ENCODE measurements around the gene LGALS3BP.
A peak's percentile ranks its signal among the peaks of the same experiment; 100 is the strongest.

The LGALS3BP gene

DNA sequence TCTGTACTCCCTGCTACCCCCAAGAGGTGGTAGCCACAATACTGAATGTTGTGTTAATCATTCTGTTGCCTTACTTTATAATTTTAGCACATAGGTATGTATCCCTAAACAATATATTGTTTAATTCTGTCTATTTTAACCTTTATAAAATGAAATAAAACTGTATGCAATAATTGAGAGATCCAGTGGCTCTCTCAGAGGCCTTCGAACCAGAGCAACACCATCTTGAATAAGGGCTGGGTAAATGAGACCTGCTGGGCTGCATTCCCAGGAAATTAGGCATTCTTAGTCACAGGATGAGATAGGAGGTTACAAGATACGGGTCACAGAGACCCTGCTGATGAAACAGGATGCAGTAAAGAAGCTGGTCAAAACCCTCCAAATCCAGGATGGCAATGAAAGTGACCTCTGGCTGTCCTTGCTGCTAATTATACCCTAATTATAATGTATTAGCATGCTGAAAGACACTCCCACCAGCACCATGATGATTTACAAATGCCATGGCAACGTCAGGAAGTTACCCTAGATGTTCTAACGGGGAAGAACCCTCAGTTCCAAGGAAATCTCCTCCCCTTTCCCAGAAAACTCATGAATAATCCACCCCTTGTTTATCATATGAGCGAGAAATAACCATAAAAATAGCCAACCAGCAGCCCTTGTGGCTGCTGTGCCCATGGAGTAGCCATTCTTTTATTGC lies 31.9 kb upstream of the LGALS3BP start:
- Histone ChIP-seq H3K4me3 (ENCODE audit: insufficient read length, low read depth) (no peak overlapping the region), H3K27me3 (ENCODE audit: insufficient read depth, insufficient read length) (peaks cover 8% of the 10 kb centered on the region), H3K9me3 (ENCODE audit: insufficient read depth, low read length) (peaks cover 45% of the 10 kb centered on the region), H3K4me1 (ENCODE audit: insufficient read depth, insufficient read length) (peaks cover 9% of the 10 kb centered on the region), H3K9ac (ENCODE audit: insufficient read length, low read depth) (no peak overlapping the region), H3K36me3 (ENCODE audit: insufficient read depth, insufficient read length, low read length) (peaks cover 17% of the 10 kb centered on the region)
- TF ChIP-seq SUZ12 (IDR thresholded peaks at IDR 0.05; ENCODE audit: extremely low read depth, insufficient read depth, insufficient read length) (no peak), YY1 (IDR thresholded peaks at IDR 0.05; ENCODE audit: insufficient read depth, insufficient read length) (no peak), ZNF274 (IDR thresholded peaks at IDR 0.05; ENCODE audit: low read depth, low read length) (no peak)
- no peak for DNase-seq (ENCODE audit: low read depth, low spot score)

- Histone ChIP-seq H3K36me3 (ENCODE audit: insufficient read depth, insufficient read length, low read length) (peaks cover 24% of the 10 kb centered on the region), H3K9me3 (ENCODE audit: insufficient read depth, low read length) (peaks cover 31% of the 10 kb centered on the region), H3K4me1 (ENCODE audit: insufficient read depth, insufficient read length) (peaks cover 9% of the 10 kb centered on the region), H3K9ac (ENCODE audit: insufficient read length, low read depth) (peak overlapping the region; percentile 88), H3K27me3 (ENCODE audit: insufficient read depth, insufficient read length) (peaks cover 12% of the 10 kb centered on the region), H3K4me3 (ENCODE audit: insufficient read length, low read depth) (peak overlapping the region; percentile 98)
- DNase-seq (ENCODE audit: low read depth, low spot score) = no peak
- TF ChIP-seq YY1 (IDR thresholded peaks at IDR 0.05; ENCODE audit: insufficient read depth, insufficient read length) (no peak), ZNF274 (IDR thresholded peaks at IDR 0.05; ENCODE audit: low read depth, low read length) (no peak)
These were observed 30.6 kb upstream of the LGALS3BP start for GRCh38 chr17:79010304-79010646.

GRCh38 chr17:79009397-79010303 lies 29.9 kb upstream of the LGALS3BP start, which contains the start of gene CANT1:
Gene CANT1 (minus strand): TSS chr17:79009764. CDS start chr17:78997622, 12,142 bp downstream.
- TF ChIP-seq SUZ12 (IDR thresholded peaks at IDR 0.05; ENCODE audit: extremely low read depth, insufficient read depth, insufficient read length) = no peak
- no peak for TF ChIP-seq ZNF274 (IDR thresholded peaks at IDR 0.05; ENCODE audit: low read depth, low read length)
- TF ChIP-seq YY1 (IDR thresholded peaks at IDR 0.05; ENCODE audit: insufficient read depth, insufficient read length) = no peak
- Histone ChIP-seq H3K4me1 (ENCODE audit: insufficient read depth, insufficient read length) (peaks cover 9% of the 10 kb centered on the region), H3K36me3 (ENCODE audit: insufficient read depth, insufficient read length, low read length) (peaks cover 26% of the 10 kb centered on the region), H3K27me3 (ENCODE audit: insufficient read depth, insufficient read length) (peaks cover 12% of the 10 kb centered on the region), H3K9me3 (ENCODE audit: insufficient read depth, low read length) (peaks cover 25% of the 10 kb centered on the region), H3K4me3 (ENCODE audit: insufficient read length, low read depth) (peak within 1 kb of the TSS; percentile 98), H3K9ac (ENCODE audit: insufficient read length, low read depth) (peak within 1 kb of the TSS; percentile 94)
- peak; percentile 66 for DNase-seq (ENCODE audit: low read depth, low spot score)

DNA sequence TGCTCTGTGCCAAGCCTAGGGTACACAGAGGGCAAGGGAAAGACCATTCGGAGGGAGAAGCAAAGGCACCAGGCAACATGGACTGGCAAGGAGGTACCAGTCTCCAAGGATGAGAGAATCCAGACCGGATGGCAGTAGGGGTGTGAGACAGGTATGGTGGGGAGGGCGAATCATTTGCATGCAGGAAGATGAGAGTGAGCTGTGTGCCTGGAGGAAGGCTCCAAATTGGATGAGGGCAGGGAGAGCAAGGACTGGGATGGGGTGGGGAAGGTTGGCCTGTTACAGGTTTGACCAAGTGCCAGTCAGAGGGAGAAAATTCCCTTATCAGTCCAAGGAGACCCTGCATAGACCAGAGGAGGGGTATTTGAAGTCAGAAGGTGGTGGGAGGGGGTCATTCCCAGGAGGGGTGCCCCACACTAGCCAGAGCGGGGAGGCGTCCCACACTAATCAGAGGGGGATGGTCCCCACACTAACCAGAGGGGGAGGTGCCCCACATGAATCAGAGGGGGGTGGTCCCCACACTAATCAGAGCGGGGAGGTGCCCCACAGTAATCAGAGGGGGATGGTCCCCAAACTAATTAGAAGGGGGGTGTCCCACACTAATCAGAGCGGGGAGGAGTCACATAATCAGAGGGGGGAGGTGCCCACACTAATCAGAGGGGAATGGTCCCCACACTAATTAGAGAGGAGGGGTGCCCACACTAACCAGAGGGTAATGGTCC lies 29.1 kb upstream of the LGALS3BP start:
- peaks cover 9% of the 10 kb centered on the region for H3K4me1 ChIP-seq (ENCODE audit: insufficient read depth, insufficient read length)

DNA sequence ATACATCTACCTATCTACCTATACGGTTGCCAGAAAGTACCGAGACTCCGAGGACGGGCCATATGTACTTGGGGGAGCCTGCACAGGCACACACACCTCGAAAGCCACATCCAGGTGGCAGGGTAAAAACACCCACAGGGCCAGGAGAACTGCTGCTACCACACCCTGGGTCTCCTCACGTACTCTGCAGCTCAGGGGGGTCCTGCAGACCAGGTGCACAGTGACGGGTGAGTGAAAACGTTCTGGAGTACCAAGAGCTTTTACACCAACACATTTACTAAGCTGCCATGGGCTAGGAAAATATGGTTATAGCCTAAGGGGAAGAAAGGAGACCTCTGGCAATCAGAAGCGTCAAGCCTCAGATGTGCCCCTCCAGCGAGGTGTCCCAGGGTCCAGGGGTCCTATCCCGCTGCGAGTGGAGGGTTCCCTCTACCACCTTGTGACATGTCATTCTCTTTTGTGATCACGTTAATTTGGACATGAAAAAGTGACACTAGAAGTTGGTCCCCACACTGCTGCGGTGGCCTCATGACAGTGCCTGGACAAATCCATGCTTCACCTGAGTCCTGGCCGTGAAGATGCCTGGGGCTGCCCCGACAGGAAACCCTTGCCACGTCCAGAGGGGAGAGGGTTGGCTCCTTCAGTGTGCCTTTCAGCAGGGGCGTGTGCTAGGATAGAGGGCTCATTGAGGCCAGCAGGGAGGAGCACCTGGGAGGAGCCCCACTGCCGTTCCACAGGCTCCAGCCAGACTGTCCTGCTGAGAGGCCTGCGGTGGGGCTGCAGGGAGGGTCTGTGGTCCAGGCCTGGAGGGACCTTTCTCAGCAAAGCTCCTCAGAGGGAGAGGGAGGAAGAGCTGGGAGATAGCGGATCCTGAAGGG lies 28.0 kb upstream of the LGALS3BP start:
- DNase-seq (ENCODE audit: low read depth, low spot score) = no peak
- peaks cover 16% of the 10 kb centered on the region for H3K27me3 ChIP-seq (ENCODE audit: insufficient read depth, insufficient read length)
- TF ChIP-seq YY1 (IDR thresholded peaks at IDR 0.05; ENCODE audit: insufficient read depth, insufficient read length) (no peak), ZNF274 (IDR thresholded peaks at IDR 0.05; ENCODE audit: low read depth, low read length) (no peak), SUZ12 (IDR thresholded peaks at IDR 0.05; ENCODE audit: extremely low read depth, insufficient read depth, insufficient read length) (no peak)
- peaks cover 9% of the 10 kb centered on the region for H3K4me1 ChIP-seq (ENCODE audit: insufficient read depth, insufficient read length)
- H3K36me3 ChIP-seq (ENCODE audit: insufficient read depth, insufficient read length, low read length) = peaks cover 35% of the 10 kb centered on the region
- peaks cover 7% of the 10 kb centered on the region for H3K9me3 ChIP-seq (ENCODE audit: insufficient read depth, low read length)
- H3K4me3 ChIP-seq (ENCODE audit: insufficient read length, low read depth) = no peak overlapping the region
- peak overlapping the region; percentile 22 for H3K9ac ChIP-seq (ENCODE audit: insufficient read length, low read depth)

More for the DNA sequence above, 29.1 kb upstream of the LGALS3BP start:
- peak overlapping the region; percentile 94 for H3K9ac ChIP-seq (ENCODE audit: insufficient read length, low read depth)
- peaks cover 17% of the 10 kb centered on the region for H3K9me3 ChIP-seq (ENCODE audit: insufficient read depth, low read length)
- TF ChIP-seq ZNF274 (IDR thresholded peaks at IDR 0.05; ENCODE audit: low read depth, low read length) = no peak
- TF ChIP-seq YY1 (IDR thresholded peaks at IDR 0.05; ENCODE audit: insufficient read depth, insufficient read length) = no peak
- TF ChIP-seq SUZ12 (IDR thresholded peaks at IDR 0.05; ENCODE audit: extremely low read depth, insufficient read depth, insufficient read length) = no peak
- no peak for DNase-seq (ENCODE audit: low read depth, low spot score)
- peaks cover 12% of the 10 kb centered on the region for H3K27me3 ChIP-seq (ENCODE audit: insufficient read depth, insufficient read length)
- H3K4me3 ChIP-seq (ENCODE audit: insufficient read length, low read depth) = peak overlapping the region; percentile 98
- peaks cover 26% of the 10 kb centered on the region for H3K36me3 ChIP-seq (ENCODE audit: insufficient read depth, insufficient read length, low read length)

GRCh38 chr17:79006794-79007503 lies 27.2 kb upstream of the LGALS3BP start:
- H3K36me3 ChIP-seq (ENCODE audit: insufficient read depth, insufficient read length, low read length) = peaks cover 43% of the 10 kb centered on the region
- H3K9me3 ChIP-seq (ENCODE audit: insufficient read depth, low read length) = no peaks in the 10 kb centered on the region
- no peak overlapping the region for H3K4me3 ChIP-seq (ENCODE audit: insufficient read length, low read depth)
- TF ChIP-seq ZNF274 (IDR thresholded peaks at IDR 0.05; ENCODE audit: low read depth, low read length) = no peak
- TF ChIP-seq YY1 (IDR thresholded peaks at IDR 0.05; ENCODE audit: insufficient read depth, insufficient read length) = no peak
- no peak for TF ChIP-seq SUZ12 (IDR thresholded peaks at IDR 0.05; ENCODE audit: extremely low read depth, insufficient read depth, insufficient read length)
- no peak overlapping the region for H3K9ac ChIP-seq (ENCODE audit: insufficient read length, low read depth)
- no peak for DNase-seq (ENCODE audit: low read depth, low spot score)
- H3K4me1 ChIP-seq (ENCODE audit: insufficient read depth, insufficient read length) = peaks cover 9% of the 10 kb centered on the region
- peaks cover 20% of the 10 kb centered on the region for H3K27me3 ChIP-seq (ENCODE audit: insufficient read depth, insufficient read length)

Data from NT2/D1 (cell line).